SH-SY5Y (cell line): ENCODE measurements around the gene BRD3OS.

Experiments
- GATA2 ChIP-seq: IDR thresholded peaks from 2 replicates; pipeline ENCODE4 v1.6.1; 2011; ENCODE audit warnings: mild to moderate bottlenecking, low read depth, low read length
- GATA3 ChIP-seq: IDR thresholded peaks from 2 replicates; pipeline ENCODE4 v1.6.1; 2011; ENCODE audit warnings: low read depth, mild to moderate bottlenecking, low read length, moderate library complexity

DNA sequence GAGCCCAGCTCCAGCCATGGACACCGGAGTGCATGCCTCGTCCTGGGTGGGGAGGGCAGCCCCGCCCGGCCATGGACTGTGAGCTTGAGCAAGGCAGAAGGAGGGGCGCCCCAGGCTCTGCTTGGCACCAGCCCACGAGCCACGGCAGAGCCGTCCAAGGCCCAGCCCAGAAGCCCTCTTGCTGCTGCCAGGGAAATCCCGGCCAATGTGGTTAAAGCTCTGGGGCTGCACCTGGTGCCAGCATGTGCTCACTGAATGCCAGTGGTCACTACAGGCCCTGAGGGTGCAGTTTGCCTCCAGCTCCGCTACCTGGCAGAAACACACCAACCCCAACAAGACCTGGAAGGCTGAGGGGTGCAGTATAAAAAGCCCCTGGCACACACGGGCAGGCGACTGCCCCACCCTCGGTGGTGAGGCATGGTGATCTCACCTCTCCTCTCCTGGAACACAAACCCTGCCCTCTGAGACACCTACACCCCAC, 30.7 kb downstream of the BRD3OS start:
- TF ChIP-seq GATA2 (no peak), GATA3 (no peak)
